ENCODE measurements around the gene MAN1A1. TPM values are rescaled to one million over a fixed set of nuclear protein-coding genes. Genes with fewer than 3 reads are reported as not detected.

The MAN1A1 gene
- total RNA-seq, 1 experiment from 2014 or later: 6.8 TPM

DNA sequence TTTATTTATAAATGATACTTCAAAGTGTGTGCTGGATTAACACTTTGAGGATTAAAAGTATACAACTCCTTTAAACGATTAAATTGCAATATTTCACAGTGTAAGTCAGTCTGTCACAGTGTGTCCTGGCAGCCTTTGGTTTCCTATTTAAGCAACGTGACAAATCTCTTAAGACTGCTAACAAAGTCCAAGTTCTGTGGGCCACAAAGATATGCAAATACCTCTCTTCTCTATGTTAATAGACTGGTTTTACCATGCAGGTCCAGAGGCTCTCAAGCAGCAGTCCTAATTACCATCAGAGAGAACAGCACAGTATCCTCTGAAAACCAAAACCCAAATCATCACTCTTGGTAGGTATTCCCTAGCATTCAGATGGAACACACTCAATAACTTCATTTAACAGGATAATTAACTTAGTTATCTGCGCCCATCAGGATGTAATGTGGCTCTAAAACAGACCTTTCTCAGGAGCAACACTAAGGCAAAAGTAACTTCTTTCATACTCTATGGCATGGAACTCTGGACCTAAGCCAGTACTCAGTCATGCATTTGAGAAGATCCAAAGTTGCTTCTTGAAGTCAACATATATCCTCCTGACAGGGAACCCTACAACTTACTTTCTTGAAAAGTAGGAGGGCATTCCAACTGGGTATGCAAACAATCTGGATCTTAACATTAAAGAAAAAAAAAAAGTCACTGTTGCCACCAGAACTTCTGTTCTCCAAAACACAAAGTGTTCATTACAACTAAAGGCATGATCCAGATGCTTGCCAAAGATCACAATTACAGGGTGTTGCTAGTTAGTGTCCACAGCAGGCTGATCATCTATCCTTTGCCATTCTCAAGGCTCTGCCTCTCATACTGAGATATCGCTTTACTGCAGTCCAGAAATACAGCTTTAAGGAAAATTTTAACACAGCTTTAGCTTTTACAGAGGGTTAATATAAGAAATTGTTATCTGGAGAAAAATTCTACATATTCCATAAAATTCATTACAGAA, 53.2 kb downstream of the MAN1A1 start (continued):
- TF ChIP-seq PRDM15 (CRISPR knock-in tag; IDR thresholded peaks at IDR 0.05) (no peak), GTF2I (CRISPR knock-in tag; conservative IDR thresholded peaks at IDR 0.05) (no peak), ZNF232 (CRISPR knock-in tag; IDR thresholded peaks at IDR 0.05) (no peak), TEAD1 (CRISPR knock-in tag; IDR thresholded peaks at IDR 0.05) (no peak), RORB (CRISPR knock-in tag; IDR thresholded peaks at IDR 0.05) (no peak), PRRX2 (CRISPR knock-in tag; IDR thresholded peaks at IDR 0.05) (no peak)
- TF ChIP-seq, protein P1, sequence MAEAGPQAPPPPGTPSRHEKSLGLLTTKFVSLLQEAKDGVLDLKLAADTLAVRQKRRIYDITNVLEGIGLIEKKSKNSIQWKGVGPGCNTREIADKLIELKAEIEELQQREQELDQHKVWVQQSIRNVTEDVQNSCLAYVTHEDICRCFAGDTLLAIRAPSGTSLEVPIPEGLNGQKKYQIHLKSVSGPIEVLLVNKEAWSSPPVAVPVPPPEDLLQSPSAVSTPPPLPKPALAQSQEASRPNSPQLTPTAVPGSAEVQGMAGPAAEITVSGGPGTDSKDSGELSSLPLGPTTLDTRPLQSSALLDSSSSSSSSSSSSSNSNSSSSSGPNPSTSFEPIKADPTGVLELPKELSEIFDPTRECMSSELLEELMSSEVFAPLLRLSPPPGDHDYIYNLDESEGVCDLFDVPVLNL (CRISPR knock-in tag; IDR thresholded peaks at IDR 0.05; ENCODE audit: borderline replicate concordance, low read depth): no peak

GRCh38 chr6:119294984-119295383, 54.6 kb downstream of the MAN1A1 start:
- no peak for DNase-seq (ENCODE audit: low spot score)
- no peaks in the 10 kb centered on the region for H3K36me3 Mint-ChIP-seq
- H3K27ac Mint-ChIP-seq: peak overlapping the region; percentile 69; the same call in 1 of the 2 replicates
- no peak for ATAC-seq
- POLR2A ChIA-PET: no interaction called here
- H3K9me3 Mint-ChIP-seq: no peaks in the 10 kb centered on the region
- H3K27me3 Mint-ChIP-seq (ENCODE audit: low read depth): no peaks in the 10 kb centered on the region
- CTCF ChIA-PET: interaction anchor here (0.5 kb wide), 1 partner anchor 9 kb away, joined by 3 read pairs; no protein-coding TSS in a partner anchor
- no peak overlapping the region for H3K4me3 Mint-ChIP-seq
- H3K4me1 Mint-ChIP-seq: peaks cover 30% of the 10 kb centered on the region
- TF ChIP-seq MXD4 (CRISPR knock-in tag; IDR thresholded peaks at IDR 0.05; ENCODE audit: borderline replicate concordance) (no peak), ZNF671 (CRISPR knock-in tag; IDR thresholded peaks at IDR 0.05) (no peak), ZNF219 (CRISPR knock-in tag; IDR thresholded peaks at IDR 0.05; ENCODE audit: borderline replicate concordance) (no peak), FOXJ3 (CRISPR knock-in tag; IDR thresholded peaks at IDR 0.05; ENCODE audit: borderline replicate concordance) (no peak), E2F5 (CRISPR knock-in tag; IDR thresholded peaks at IDR 0.05) (no peak), GTF2I (CRISPR knock-in tag; conservative IDR thresholded peaks at IDR 0.05) (no peak), AR (CRISPR knock-in tag; IDR thresholded peaks at IDR 0.05) (no peak), ATF1 (CRISPR knock-in tag; IDR thresholded peaks at IDR 0.05) (no peak), NR3C1 (CRISPR knock-in tag; conservative IDR thresholded peaks at IDR 0.05; ENCODE audit: low read depth) (no peak), CREB1 (CRISPR knock-in tag; IDR thresholded peaks at IDR 0.05) (no peak), ZNF232 (CRISPR knock-in tag; IDR thresholded peaks at IDR 0.05) (no peak)
- TF ChIP-seq, protein P2, sequence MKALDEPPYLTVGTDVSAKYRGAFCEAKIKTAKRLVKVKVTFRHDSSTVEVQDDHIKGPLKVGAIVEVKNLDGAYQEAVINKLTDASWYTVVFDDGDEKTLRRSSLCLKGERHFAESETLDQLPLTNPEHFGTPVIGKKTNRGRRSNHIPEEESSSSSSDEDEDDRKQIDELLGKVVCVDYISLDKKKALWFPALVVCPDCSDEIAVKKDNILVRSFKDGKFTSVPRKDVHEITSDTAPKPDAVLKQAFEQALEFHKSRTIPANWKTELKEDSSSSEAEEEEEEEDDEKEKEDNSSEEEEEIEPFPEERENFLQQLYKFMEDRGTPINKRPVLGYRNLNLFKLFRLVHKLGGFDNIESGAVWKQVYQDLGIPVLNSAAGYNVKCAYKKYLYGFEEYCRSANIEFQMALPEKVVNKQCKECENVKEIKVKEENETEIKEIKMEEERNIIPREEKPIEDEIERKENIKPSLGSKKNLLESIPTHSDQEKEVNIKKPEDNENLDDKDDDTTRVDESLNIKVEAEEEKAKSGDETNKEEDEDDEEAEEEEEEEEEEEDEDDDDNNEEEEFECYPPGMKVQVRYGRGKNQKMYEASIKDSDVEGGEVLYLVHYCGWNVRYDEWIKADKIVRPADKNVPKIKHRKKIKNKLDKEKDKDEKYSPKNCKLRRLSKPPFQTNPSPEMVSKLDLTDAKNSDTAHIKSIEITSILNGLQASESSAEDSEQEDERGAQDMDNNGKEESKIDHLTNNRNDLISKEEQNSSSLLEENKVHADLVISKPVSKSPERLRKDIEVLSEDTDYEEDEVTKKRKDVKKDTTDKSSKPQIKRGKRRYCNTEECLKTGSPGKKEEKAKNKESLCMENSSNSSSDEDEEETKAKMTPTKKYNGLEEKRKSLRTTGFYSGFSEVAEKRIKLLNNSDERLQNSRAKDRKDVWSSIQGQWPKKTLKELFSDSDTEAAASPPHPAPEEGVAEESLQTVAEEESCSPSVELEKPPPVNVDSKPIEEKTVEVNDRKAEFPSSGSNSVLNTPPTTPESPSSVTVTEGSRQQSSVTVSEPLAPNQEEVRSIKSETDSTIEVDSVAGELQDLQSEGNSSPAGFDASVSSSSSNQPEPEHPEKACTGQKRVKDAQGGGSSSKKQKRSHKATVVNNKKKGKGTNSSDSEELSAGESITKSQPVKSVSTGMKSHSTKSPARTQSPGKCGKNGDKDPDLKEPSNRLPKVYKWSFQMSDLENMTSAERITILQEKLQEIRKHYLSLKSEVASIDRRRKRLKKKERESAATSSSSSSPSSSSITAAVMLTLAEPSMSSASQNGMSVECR (CRISPR knock-in tag; IDR thresholded peaks at IDR 0.05; ENCODE audit: borderline replicate concordance): no peak
- TF ChIP-seq, protein P3, sequence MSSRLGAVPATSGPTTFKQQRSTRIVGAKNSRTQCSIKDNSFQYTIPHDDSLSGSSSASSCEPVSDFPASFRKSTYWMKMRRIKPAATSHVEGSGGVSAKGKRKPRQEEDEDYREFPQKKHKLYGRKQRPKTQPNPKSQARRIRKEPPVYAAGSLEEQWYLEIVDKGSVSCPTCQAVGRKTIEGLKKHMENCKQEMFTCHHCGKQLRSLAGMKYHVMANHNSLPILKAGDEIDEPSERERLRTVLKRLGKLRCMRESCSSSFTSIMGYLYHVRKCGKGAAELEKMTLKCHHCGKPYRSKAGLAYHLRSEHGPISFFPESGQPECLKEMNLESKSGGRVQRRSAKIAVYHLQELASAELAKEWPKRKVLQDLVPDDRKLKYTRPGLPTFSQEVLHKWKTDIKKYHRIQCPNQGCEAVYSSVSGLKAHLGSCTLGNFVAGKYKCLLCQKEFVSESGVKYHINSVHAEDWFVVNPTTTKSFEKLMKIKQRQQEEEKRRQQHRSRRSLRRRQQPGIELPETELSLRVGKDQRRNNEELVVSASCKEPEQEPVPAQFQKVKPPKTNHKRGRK (CRISPR knock-in tag; IDR thresholded peaks at IDR 0.05; ENCODE audit: borderline replicate concordance): no peak
- TF ChIP-seq, protein P4, sequence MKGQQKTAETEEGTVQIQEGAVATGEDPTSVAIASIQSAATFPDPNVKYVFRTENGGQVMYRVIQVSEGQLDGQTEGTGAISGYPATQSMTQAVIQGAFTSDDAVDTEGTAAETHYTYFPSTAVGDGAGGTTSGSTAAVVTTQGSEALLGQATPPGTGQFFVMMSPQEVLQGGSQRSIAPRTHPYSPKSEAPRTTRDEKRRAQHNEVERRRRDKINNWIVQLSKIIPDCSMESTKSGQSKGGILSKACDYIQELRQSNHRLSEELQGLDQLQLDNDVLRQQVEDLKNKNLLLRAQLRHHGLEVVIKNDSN (CRISPR knock-in tag; IDR thresholded peaks at IDR 0.05): no peak
